Omental fat pad (tissue), 4 donors: ENCODE data around the gene MRTFA. TPM values are rescaled to one million over a fixed set of nuclear protein-coding genes. Genes with fewer than 3 reads are reported as not detected.
"Not testable (repeated sequence)": the region's sequence is repeated elsewhere in the genome, so short reads cannot be mapped to it uniquely, and the experiment has no call there.

ENCODE experiments used
- ATAC-seq: fragments of 150-250 bp; one replicate; pipeline ENCODE4 v1.9.1; 2016; ENCODE audit warnings: mild to moderate bottlenecking, moderate library complexity; ENCODE audit not compliant: low FRiP score
- DNase-seq: peaks from one replicate; pipeline ENCODE4 v3.0.0-alpha.2; 2019; ENCODE audit warnings: low spot score
- total RNA-seq, 4 donors: library from RNA; depleted of rRNA; stranded (reverse); fragments of >200 nt; gene quantifications; one replicate each; pipeline ENCODE4 v1.1.0, GENCODE V29; 2016
- TF ChIP-seq, protein P1 (sequence below), 3 donors: fragments of 450-650 bp; IDR thresholded peaks; one replicate each; pipeline ENCODE4 v1.5.1; 2016 to 2017; ENCODE audit warnings: antibody characterized with exemption in 3 of 3, mild to moderate bottlenecking in 3 of 3, moderate library complexity in 2 of 3

MRTFA gene
- total RNA-seq, 4 donors from 2014 or later = 36.0 to 76.3 (median 54.7) TPM

DNA sequence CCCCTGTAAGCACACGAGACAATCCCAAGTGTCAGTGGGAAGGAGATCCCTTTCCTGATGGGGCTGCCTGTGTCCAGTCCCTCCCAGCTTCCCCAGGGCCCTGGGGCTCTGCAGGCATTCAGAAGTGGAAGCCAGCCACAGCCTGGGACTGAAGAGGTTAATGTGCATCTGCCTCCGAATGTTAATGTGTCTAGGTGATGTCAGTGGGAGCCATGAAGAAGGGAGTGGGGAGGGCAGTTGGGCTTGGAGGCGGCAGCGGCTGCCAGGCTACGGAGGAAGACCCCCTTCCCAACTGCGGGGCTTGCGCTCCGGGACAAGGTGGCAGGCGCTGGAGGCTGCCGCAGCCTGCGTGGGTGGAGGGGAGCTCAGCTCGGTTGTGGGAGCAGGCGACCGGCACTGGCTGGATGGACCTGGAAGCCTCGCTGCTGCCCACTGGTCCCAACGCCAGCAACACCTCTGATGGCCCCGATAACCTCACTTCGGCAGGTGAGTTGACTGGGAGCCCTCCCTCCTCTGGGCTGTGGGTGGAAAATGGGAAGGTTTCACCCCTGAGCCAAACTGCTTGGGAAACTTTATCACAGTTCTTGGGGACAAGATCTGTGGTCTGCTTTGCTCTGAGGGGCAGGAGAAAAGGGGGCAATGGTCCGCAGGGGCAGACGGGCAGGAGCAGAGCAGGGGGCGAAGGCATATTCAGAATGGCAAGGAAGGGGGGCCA, 42.9 kb upstream of the MRTFA start, which contains the start of gene MCHR1:
Gene MCHR1 (plus strand): TSS at position 236 of the 715 bp plus-strand sequence. CDS start 169 bp downstream, at position 405.
- no peak for DNase-seq
- TF ChIP-seq, protein P1, sequence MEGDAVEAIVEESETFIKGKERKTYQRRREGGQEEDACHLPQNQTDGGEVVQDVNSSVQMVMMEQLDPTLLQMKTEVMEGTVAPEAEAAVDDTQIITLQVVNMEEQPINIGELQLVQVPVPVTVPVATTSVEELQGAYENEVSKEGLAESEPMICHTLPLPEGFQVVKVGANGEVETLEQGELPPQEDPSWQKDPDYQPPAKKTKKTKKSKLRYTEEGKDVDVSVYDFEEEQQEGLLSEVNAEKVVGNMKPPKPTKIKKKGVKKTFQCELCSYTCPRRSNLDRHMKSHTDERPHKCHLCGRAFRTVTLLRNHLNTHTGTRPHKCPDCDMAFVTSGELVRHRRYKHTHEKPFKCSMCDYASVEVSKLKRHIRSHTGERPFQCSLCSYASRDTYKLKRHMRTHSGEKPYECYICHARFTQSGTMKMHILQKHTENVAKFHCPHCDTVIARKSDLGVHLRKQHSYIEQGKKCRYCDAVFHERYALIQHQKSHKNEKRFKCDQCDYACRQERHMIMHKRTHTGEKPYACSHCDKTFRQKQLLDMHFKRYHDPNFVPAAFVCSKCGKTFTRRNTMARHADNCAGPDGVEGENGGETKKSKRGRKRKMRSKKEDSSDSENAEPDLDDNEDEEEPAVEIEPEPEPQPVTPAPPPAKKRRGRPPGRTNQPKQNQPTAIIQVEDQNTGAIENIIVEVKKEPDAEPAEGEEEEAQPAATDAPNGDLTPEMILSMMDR (IDR thresholded peaks at IDR 0.05) = no peak

DNA sequence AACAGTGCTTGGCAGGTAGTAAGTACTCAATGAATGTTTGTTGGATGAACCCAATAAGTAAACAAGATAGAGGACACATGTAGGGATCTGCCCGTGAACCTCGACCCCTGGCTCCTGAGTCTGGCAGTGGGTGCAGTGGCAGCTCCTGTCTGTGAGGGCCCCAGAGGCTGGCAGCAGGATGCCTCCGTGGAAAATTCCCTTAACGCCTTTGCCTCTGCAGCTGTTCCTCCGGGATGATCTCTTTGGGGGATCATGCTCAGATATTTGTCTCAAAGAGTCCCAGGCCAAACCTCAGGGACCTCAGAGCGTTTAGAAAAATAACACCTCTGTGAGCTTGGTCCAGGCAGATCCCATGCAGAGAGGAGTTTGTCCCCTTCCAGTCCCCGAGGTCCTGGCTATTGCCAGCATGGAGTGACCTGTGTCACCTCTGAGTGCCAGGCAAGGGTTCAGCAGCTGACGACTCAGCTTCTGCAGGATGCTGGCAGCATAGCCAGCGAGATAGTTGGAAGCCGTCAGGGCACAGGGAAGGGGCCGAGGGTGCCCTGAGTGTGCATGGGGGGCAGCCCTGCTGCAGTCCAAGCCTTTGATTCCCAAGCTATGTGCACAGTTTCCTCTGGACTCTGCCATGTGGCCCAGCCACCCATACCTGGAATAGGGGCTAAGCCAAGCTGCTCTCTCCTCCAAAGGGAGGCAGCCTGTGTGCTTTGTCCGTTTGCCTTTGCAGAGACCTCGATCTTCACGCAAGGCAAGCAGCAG, 42.2 kb upstream of the MRTFA start:
- TF ChIP-seq, protein P1 (IDR thresholded peaks at IDR 0.05) = no peak
- DNase-seq (no peak), ATAC-seq (no peak)

More for the DNA sequence above, 42.9 kb upstream of the MRTFA start, which contains the start of gene MCHR1:
- no peak for ATAC-seq

DNA sequence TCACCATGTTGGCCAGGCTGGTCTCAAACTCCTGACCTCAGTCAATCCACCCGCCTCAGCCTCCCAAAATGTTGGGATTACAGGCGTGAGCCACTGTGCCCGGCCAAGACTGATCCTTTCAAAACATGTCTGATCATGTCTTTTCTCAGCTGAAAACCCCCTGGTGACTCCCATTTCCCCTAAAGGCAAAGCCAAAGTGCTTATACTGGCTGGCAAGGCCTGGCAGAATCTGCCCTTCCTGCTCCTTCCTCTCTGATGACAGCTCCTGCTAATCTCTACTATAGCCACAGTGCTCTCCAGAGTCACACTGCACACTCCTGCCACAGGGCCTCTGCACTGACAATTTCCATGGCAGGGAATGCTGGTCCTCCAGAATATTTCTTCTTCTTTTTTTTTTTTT, 40.1 kb upstream of the MRTFA start:
- TF ChIP-seq, protein P1 (IDR thresholded peaks at IDR 0.05) = no peak
- no peak for ATAC-seq
- DNase-seq = no peak

DNA sequence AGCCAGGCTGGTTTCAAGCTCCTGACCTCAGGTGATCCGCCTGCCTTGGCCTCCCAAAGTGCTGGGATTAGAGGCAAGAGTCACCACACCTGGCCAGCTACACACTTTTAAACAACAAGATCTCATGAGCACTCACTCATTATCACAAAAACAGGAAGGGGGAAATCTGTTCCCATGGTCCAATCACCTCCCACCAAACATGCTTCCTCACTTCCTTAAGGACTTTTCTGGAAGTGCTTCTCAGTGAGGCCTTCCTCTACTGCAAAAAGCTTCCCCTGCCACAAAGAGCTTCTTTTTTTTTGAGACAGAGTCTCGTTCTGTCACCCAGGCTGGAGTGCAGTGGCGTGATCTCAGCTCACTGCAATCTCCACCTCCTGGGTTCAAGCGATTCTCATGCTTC, 39.6 kb upstream of the MRTFA start:
- not testable (repeated sequence) for ATAC-seq, DNase-seq

DNA sequence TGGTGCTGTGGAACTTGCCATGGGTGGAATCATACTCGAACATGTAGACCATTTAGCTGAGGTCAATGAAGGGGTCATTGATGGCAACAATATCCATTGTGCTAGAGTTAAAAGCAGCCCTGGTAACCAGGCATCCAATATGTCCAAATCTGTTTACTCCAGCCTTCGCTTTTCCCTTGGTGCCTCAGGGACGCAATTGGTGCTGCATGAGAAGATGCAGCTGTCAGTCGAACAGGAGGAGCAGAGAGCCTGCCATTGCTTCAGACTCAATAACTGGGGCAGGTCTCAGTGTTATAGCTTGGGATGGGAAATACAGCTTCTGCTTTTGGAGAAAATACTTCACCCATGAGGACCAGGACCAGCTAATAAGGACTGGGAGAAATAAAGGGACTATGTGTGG, 37.8 kb upstream of the MRTFA start:
- TF ChIP-seq, protein P1 (IDR thresholded peaks at IDR 0.05) = no peak
- no peak for ATAC-seq
- no peak for DNase-seq

DNA sequence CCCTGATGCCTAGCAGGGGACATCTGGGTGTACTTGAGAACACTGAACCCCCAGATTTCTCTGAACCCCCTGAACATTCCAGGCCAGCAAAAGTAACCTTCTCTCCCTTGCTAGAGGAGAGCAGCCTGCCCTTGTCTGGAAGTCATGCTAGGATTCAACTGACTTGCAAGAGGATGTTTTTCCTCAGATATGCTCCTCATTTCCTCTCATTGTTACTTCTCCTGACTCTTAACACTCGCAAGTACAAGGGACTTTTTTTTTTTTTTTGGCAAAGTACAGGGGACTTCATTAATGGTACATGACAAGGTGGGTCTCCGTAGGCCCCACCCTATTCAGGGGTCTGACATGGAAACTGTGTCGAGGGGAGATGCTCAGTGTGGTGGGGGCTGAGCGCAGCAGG, 36.5 kb upstream of the MRTFA start:
- DNase-seq (no peak), ATAC-seq (no peak)
- TF ChIP-seq, protein P1 (IDR thresholded peaks at IDR 0.05) = no peak

DNA sequence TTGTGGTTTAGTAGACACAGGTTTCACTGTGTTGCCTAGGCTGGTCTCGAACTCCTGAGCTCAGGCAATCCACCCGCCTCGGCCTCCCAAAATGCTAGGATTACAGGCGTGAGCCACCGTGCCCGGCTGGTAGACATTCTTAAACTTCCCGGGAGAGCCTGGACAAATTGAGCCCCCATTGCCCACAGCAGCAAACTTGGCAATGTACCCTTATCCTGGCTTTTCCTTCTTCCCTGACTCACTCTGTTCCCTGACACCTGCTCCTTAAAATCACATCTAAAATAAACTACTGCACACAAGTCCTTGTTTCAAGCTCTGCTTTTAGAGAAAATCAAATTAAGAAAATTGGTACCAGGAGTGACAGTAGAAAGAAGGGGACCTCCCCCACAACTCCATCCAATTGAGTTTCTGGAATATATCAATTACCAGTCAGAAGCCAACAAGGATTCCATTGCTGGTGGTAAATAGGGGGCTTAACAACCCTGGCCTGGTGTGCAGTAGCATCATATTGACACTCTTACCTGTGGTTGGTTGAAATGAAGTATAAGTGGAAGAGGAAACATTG, 35.4 kb upstream of the MRTFA start:
- DNase-seq (no peak), ATAC-seq (no peak)
- TF ChIP-seq, protein P1 (IDR thresholded peaks at IDR 0.05) = no peak
